ENCODE measurements around the gene ACOXL. TPM values are rescaled to one million over a fixed set of nuclear protein-coding genes. Genes with fewer than 3 reads are reported as not detected.

The ACOXL gene
- total RNA-seq, 1 donor from 2014 or later = 52.7 TPM

DNA sequence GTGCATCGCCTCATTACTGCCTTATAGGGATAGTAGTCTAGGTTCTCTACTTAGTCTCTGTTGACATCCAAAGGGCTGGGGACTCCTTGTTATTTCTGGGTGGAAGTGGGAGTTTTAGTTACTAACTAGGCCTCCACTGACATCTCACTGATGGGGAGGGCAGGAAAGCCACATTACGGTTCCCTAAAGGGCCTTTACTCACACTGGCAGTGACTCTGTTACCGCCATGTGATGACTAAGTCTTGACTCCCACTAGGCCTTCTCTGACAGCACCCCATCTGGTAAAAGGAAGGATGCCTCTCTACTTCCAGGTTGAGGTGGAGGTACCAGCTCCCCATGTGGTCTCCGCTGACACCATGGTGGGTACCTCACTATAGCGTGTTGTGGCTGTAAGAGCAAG is 374.3 kb downstream of the ACOXL start:
- no peak for DNase-seq (ENCODE audit: low spot score)

DNA sequence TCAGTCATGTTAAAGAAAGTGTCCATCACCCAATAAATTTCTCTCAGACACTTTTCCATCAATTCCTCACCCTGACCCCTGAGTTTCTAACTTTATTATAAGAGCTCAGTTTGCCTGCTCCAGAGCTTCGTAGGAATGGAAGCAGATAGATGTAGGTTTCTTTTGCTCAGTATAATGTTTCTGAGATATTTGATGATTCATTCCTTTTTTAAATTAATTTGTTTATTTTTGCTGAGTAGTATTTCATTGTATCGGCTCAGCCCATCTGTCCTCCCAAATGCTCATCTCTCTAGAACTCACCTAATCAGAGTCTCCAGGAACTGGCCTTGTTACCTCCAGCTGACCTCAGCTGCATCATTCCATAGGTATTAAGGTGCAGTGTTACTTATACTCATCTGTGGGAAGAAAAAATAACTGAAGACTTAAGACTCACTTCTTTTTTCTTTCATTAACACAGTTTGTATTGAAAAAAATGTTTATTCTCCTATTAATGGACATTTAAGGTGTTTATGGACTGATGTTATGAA is 376.4 kb downstream of the ACOXL start:
- no peak for DNase-seq (ENCODE audit: low spot score)

DNA sequence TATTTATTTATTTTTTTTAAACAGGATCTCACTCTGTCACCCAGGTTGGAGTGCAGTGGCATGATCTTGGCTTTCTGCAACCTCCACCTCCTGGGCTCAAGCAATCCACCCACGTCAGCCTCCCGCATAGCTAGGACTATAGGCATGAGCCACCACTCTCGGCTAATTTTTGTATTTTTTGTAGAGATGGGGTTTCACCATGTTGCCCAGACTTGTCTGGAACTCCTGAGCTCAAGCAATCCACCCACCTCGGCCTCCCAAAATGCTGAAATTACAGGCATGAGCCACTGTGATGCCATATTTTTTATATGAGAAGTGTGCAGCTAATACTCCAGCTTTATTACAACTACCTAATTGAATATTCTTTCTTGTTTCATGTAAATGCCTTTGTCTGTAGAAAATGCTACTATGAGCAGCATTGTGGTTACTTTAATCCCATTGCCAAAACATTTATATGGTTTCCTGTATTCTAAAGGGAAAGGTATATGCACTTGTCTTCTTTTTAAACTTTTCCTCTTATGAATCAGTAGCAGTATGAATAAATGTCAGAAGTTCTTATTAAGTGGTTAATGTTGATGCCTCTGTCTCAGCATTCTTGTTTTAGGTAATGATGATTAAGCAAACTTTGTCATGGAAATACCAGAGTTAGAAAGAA is 378.9 kb downstream of the ACOXL start:
- no peak for DNase-seq (ENCODE audit: low spot score)

DNA sequence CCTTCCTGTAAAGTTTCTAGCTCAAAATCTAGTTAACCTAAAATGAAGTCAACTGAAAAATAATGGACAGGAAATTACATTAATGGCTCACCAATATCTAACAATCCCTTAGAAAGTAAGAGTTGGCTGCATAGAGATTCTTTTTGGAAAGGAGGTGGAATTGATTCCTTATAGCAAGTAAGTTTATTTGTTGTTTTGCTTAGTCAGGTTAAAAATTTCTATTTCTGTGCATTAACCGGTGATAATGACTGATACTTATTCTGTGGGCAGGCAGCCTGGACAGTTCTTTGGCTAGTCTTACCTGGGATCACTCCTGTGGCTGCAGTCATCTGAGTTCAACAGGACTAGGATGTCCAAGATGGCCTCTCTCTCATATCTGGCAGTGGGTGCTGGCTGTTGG is 381.5 kb downstream of the ACOXL start:
- DNase-seq (ENCODE audit: low spot score) = no peak

DNA sequence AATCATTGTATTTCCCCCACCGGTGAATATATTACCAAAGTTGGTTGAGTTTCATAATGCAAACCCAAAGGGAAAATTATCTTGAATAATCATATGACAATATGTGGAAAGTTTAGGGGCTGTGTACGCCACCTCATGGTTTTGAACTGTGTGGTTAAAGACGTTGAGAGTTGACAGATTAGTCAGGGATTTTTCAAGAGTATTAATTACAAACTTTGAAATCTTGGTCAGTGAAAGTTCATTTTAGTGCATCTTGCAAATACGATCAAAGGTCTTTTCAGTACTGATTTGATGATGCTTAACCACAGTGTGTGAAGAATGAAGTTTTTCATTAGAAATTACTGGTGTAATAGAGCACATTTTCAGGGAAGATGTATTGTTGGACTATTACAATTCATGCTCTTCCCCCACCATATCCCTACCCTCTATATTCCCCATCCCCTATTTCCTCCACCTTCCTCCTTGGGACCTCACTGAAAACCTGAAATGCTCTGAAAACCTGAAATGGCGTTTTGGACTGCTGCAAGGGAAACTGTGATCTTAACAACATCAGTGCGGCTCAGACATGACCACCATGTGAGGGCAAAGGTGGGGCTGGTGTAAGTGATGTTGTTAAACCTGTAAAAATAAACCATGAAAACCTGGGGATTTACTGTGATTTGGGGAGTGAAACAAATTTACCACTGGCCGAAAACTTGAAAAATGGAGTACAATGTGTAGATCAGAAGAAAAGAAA is 383.8 kb downstream of the ACOXL start:
- no peak for DNase-seq (ENCODE audit: low spot score)

DNA sequence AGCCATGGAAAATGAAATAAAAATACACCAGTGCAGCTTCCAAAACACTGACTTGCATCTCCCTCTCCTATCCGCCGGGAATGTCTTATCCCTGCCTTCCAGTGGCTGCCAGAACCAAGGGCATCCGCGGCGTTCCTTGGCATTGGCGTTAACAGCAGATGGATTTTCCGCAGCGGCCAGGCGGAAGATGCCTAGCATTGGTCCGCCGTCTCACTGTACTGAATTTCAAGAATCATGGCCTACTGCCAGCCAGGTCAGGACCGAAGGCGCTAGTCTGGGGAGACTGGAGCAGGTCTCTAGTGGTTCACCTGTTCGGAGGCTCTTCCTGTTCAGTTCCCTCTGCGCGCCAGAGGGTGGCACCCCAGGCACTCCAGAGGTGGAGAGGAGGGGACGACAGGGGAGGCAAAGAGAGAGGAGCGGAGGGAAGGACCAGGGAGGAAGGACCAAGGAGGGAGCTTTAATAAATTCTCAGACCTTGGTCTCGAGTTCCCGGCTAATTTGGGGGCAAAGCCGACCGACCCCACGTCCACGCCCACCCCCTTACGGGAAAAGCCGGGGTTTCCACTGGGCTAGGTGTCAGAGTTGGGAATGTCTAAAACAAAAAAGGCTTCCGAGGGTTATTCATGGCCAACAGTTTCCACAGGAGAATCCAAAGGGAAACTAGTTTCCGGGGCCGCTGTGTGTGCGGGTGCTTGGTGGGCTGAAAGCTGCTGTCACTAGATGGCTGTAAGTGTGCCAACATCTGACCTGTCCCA is 384.6 kb downstream of the ACOXL start:
- DNase-seq (ENCODE audit: low spot score) = peak; percentile 75

DNA sequence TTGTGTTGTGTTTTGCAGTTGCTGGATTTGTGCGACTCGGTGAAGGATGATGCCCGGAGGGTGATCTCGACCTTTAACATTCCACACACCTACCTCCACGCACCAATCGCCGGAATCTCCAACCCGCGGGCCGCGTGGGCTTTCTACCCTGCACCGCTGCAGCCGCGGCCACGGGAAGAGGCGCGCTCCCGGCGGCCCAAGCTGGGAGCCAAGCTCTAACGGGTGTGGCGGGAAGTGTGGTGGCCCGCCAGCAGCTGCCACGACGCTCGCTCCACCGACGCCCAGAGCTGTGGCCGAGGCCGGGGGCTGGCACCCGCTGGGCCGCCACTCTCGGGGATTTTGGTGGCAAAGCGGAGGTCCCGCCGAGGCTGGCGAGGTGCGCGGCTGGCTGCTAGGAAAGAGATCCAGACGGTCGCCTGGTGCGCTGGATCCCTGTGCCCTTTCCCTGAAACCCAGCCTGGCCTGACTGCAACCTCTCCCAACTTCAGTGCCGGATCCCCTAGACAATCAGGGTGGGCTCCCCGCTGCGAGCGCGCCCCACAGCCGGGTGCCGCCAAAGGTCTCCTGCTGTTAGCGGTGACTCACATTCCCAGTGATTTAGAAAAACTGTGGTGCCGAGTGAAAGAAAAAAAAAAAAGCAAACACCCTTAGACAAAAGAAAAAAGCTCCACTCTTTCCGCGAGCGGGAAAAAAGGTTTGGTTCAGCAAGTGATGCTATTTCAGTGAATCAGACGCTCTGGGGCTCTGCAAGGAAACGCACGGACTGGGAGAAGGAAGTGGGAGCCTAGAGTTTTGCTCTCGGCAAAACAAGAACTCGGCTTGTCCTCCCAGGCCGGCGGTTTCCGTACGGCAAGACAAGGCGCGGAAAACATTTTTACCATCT is 385.5 kb downstream of the ACOXL start:
- DNase-seq (ENCODE audit: low spot score) = peak; percentile 47

DNA sequence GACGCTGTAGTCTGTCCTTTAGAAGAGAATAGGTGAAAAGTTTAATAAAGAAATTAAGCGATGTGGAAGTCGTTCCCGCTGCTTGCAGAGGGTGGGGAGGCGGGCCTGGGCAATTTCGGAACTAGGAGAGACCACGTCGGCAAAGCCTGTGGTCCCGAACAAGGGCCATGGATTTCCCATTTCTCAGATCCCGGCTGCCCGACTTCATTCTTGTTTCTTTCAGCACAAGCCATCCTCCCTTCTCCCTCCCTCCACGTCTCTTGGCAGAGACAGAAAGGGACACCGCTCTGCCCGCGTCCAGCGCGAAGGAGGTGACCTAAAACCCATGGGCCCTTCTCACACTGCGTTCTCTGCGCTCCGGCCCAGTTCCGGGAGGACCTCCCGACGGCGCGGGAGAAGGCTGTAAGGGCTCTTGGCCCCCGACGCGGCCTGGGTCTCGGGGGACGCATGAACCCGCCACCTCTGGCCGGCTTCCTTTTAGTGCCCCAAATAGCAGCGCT is 386.2 kb downstream of the ACOXL start:
- DNase-seq (ENCODE audit: low spot score) = no peak

DNA sequence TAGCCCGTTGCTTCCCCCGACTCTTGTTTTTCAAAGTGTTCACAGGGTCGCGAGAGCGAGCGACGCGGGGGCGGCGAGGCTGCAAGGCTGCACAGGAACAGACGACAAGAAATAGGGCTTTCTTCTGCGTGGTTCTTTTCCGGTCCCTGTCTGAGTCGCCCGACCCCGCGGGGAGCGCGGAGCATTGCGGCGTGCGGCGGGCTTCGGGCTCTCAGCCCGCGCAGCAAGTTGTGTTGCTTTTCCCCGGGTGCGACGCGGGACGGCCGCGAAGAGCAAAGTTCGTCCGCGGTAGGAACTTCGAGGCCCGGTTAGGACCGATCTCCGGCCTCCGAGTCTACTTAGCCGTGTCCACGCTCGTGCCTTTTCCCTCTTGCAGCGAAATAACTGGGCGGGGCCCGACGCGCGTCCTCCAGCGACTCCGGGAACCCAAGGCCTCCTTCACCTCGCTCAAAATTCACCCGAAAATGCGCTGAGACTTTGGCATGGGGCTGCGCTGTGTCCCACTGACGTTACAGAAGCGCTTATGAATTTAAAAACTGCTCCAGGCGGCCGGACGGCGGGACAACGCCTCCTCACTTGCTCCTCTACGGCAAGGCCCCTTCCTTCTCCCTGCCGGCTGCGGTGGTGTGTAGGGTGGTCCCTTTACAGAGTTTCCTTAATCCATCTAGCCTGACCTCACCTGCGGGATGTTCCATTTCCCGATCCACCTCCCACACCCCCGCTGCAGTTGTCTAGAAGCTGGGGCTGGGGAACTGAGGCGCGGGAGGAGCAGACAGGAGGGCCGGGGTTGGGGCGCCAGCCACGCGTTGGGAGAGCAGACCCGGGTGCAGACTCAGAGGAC is 386.8 kb downstream of the ACOXL start:
- DNase-seq (ENCODE audit: low spot score) = peak; percentile 44

DNA sequence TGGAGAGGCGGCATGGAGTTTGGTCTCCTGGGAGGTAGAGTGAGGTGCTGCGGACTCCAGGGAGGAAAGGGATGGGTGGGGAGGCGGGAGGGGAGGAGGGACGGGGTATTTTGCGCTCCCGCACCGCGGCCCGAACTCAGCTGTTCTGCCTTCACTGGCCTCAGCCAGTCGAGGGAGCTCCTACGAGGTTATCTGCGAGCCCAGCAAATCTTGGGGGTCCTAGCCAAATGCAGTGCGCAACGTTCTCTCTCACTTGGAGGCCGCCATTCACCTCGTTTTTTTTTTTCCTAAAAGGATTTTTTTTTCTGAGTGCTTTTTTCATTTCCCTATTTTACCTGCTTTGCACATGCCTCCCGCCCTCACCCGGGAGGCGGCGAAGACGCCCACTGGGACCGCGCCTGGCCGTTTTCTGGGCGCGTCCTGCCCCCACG is 387.5 kb downstream of the ACOXL start:
- DNase-seq (ENCODE audit: low spot score) = no peak

DNA sequence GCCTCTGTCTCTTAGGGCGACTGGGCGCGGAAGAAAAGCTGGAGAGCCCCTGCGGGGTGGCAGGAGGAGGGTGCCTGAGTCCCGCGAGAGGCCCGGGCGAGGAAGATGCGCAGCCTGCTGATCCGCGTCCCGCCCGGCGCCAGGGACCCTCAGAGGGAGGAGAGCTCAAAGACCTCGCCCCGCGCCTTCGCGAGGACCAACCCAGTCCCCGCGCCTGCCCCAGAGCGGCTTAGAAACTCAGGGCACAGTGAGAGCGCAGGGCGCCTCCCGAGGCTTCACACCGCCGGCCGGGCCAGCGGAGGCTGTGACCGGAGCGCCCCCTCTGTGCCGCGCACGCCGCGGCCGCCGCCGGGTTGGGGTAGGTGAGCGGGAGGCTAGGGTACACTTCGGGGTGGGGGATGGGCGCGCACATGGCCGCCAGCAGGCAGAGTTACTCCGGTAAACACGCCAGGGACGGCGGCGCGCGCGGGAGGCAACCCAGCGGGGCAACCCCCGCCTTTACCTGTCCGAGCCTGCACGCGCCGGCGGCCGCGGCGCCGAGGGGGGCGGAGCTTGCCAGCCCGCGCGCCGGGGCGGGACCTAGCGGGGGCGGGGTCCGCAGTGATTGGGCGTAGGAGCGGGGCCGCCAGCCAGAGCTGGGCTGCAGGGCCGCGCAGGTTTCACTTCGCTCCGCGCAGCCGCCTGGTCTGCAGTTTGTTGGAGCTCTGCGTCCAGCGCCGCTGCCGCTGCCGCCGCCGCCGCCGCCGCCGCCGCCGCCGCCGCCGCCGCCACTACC is 388.1 kb downstream of the ACOXL start, which contains the start of gene BCL2L11:
Gene BCL2L11 (plus strand): TSS at position 662 of the 775 bp plus-strand sequence. CDS start 2,832 bp downstream, outside the sequence.
- DNase-seq (ENCODE audit: low spot score) = peak; percentile 93

DNA sequence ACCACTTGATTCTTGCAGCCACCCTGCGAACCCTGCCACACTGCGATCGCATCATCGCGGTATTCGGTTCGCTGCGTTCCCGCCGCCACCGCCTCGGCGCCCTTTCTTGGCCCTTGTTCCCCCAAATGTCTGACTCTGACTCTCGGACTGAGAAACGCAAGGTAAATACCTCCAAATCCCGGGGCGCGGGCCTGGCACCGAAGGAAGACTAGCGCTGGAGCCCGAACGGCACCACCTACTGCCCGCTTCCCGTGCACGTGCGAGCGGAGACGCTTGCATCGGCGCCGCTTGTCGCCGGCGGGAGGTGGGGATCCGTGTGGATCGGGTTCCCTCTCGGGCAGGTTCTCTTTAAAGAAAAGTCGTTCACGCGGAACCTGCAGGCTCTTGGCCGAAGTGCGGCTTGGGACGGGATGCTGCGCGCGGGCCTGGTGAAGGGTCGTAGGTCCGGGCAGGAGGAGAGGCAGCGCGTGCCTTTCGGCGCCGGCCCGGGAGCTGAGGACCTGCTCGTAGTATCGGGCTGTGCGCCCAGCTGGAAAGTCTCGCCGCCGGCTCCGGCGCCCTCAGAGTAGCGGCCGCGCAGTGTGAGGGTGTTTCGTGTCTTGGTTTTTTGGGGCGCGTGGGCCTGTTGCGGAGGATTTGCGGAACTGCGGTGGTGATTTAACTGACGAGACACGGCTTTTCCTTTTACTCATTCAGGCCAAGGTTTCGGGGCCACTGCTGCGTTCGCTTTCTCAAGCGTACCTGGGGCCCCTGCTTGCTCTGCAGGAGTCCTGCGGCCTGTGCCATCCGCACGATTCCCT is 388.9 kb downstream of the ACOXL start:
- peak; percentile 53 for DNase-seq (ENCODE audit: low spot score)

DNA sequence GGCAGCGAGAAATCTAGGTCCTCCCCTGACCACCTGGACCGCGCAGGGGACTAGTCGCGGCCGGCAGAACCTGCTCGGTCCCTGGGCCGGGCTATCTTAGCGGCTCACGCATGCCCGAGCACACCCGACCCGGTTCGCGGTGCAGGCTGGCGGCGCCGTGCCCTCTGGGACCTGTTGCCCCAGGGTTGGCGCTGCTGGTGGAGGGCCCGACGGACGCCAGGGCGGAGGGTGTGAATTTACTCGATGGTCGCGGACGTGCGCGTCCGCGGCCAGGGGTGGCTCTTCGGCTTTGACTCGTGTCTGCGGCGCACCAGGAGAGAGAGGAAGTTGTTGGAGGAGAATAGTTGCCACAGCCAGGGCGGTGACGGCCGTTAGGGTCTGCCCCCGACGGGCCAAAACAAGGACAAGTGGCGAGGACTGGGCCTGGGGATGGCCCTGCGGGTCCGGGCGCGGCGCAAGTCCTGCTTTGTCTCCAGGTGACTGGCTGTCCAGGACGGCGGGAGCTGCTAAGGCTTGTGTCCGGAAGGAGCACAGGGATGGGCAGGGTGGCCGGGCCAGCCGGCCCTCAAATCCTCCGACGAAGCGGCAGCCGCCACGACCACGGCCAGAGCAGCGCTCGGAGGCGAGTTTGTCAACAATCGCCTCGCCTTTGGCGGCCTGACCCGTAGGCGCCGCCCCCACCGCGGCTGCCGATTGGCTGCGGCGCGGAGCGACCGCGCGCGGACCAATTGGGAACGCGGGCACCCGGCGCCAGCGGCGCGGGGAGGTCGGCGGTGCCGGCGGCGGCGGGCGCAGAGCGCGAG is 389.7 kb downstream of the ACOXL start:
- DNase-seq (ENCODE audit: low spot score) = peak; percentile 89

DNA sequence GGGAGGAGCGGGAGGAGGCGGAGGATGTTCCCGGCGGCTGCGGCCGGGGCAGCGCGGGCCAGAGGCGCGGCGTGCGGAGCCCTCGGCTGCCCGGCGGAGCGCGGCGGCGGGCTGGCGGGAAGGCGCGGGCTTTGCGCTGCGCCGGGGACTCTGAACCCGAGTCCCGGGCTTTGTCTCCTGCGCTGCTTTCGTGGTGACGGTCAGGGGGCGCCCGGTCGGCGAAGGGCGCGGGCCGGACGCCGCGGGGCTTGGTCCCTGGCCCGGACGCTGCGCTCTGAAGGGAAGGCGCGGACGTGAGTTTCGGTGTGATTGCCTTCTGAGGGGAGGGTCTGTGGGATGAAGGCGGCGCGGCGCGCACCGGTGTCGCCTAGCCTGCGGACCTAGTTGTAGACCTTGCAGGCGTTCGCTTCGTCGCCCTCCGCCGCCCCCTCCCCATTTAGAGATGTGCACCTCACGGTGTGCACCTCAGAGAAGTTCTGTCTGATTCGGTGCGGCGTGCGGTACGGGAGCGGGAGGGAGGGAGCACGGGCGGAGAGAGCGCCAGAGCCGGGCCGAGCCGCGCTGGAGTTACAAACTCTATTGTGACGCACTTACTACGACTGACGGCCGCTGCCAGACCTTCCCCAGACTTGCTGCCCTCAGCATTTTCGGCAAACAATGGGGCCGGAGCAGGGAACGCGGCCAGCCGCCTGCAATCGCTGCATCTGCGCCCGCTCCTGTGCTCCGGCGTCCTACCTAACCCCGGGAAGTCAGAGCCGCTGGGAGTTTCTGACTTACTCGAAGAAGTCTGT is 390.5 kb downstream of the ACOXL start:
- peak; percentile 77 for DNase-seq (ENCODE audit: low spot score)

DNA sequence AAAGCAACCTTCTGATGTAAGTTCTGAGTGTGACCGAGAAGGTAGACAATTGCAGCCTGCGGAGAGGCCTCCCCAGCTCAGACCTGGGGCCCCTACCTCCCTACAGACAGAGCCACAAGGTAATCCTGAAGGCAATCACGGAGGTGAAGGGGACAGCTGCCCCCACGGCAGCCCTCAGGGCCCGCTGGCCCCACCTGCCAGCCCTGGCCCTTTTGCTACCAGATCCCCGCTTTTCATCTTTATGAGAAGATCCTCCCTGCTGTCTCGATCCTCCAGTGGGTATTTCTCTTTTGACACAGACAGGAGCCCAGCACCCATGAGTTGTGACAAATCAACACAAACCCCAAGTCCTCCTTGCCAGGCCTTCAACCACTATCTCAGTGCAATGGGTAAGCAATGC is 391.4 kb downstream of the ACOXL start:
- no peak for DNase-seq (ENCODE audit: low spot score)

DNA sequence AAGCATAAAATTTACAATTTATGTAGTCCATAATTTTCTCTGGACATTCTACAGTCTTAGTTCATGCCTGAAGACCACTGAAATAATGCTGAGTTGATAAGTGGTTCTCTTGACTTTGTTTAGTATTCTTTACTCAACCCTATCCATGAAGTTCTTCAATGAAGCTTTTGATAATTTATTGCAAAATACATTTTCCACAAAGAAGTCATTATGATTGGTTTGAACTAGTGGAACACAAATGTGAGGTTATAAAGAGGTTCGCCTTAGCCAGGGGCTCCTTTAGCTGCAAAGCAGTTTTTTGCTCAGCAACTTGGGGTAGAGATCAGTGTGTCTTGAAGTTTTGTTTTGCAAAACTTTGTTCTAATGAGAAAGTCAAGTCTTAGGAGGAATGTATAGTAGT is 394.2 kb downstream of the ACOXL start:
- no peak for DNase-seq (ENCODE audit: low spot score)

DNA sequence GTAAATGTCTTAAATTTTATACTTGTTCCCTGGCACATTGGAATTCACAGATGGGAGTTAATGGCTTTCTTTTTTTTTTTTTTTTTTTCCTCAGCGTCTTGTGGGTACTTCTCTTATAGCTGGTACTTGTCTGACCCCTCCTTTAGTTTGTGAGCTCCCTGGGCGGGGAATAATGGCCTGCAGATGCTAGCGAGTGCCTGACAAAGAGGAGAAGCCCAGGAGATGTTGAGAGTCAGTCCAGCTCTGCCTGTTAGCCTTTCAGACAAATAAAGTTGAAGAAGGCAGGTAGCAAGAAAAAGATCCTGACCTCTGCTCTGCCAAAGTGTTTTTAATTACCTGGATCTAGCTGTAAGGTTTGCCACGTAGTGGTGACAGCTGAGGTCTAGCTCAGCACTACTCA is 395.0 kb downstream of the ACOXL start:
- no peak for DNase-seq (ENCODE audit: low spot score)

Measured in ureter (tissue), 1 donor.